Measurements from ENCODE around the gene CPSF4L.

The CPSF4L gene

DNA sequence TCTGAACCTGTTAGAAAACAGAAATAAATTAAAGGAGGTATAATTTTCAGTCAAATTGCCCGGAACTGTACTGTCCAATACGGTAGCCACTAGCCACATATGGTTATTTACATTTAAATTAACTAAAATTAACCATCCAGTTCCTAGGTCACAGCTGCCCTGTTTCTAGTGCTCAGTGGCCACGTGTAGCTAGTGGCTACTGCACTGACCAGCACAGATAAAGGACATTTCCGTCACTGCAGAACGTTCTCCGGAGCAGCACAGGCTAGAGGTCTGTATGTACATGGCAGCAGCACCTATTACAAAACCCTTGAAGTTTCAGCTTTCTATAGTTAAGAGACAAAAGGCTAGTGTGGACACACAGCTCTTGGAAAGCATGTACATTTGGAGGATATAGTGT lies 33.7 kb downstream of the CPSF4L start:
- TF ChIP-seq, protein P1, sequence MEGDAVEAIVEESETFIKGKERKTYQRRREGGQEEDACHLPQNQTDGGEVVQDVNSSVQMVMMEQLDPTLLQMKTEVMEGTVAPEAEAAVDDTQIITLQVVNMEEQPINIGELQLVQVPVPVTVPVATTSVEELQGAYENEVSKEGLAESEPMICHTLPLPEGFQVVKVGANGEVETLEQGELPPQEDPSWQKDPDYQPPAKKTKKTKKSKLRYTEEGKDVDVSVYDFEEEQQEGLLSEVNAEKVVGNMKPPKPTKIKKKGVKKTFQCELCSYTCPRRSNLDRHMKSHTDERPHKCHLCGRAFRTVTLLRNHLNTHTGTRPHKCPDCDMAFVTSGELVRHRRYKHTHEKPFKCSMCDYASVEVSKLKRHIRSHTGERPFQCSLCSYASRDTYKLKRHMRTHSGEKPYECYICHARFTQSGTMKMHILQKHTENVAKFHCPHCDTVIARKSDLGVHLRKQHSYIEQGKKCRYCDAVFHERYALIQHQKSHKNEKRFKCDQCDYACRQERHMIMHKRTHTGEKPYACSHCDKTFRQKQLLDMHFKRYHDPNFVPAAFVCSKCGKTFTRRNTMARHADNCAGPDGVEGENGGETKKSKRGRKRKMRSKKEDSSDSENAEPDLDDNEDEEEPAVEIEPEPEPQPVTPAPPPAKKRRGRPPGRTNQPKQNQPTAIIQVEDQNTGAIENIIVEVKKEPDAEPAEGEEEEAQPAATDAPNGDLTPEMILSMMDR (IDR thresholded peaks at IDR 0.05; ENCODE audit: control insufficient read depth, insufficient read depth, low read depth, low read length, missing control alignments), result no peak
- no peak overlapping the region for H3K4me3 ChIP-seq (ENCODE audit: control insufficient read depth, low read depth, low read length)
- no peak for DNase-seq (ENCODE audit: low read depth)

DNA sequence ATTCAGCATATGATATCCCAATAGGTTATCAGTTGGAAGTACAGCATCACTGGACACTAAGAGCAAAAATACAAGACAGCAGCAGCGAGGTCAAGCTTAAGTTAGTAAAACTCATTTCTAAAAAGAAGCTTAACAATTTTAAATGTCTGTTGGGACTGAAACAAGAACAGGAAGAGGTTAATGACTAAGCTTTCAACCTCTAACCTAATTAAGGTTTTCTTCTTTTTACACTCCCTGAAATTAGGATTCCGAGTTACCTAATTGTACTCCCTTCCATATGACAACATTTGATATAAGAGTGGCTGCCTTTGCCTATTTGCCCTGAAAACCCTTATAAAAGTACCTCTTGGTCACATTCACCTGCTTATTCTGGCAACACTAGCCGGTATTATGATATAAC lies 34.3 kb downstream of the CPSF4L start:
- TF ChIP-seq, protein P1 (IDR thresholded peaks at IDR 0.05; ENCODE audit: control insufficient read depth, insufficient read depth, low read depth, low read length, missing control alignments), result no peak
- H3K4me3 ChIP-seq (ENCODE audit: control insufficient read depth, low read depth, low read length), result no peak overlapping the region
- DNase-seq (ENCODE audit: low read depth), result no peak

DNA sequence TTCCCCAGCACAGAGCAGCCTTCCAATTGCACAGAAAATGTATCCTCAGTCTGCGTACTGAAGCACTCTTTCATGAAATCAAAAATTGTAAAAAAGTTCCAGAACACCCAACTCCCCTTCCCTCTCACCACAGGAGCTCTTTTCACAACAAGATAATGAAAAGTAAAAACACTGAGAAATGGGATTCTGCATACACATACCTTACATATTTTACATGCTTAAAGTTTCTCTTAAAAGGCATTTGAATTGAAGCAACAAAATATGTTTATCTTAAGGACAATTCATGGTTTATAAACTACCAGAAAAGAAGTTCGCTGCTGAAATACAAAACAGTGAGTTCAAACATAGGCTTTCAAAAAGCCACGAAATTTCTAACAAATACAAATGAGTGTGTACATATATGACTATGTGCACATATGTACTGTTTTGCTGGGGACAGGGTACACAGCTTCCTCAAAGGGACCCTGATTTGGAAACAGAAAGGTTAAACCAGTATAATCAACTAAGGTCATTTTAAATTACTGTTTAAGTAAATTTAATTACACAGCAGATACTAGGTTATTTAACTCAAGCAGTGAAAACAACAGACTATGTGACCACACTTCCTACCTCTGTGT lies 35.0 kb downstream of the CPSF4L start:
- DNase-seq (ENCODE audit: low read depth), result no peak
- TF ChIP-seq, protein P1 (IDR thresholded peaks at IDR 0.05; ENCODE audit: control insufficient read depth, insufficient read depth, low read depth, low read length, missing control alignments), result no peak
- H3K4me3 ChIP-seq (ENCODE audit: control insufficient read depth, low read depth, low read length), result no peak overlapping the region

DNA sequence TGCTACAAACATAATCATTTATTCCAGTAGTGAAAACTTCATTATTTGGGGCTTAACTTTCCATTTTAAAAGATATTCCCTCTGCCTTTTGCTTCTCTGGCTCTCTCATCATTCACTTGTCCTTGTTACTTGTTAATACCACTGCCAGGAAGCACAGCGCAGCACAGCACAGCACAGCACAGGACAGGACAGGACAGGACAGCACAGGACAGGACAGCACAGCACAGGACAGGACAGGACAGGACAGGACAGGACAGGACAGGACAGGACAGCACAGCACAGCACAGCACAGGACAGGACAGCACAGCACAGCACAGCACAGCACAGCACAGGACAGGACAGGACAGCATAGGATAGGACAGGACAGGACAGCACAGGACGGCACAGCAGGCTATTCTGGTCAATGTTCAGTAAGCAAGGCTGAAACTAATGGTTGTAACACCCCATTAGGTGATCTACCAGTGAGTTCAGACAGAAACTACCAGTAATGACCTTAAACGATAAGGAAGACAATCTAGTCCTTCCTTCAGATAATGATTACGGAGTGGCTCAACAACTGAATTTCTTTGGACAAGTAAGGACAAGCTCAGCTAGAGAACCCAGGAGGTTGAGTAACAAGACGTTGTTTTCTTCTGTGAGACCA lies 36.9 kb downstream of the CPSF4L start:
- H3K4me3 ChIP-seq (ENCODE audit: control insufficient read depth, low read depth, low read length), result no peak overlapping the region
- DNase-seq (ENCODE audit: low read depth), result no peak
- TF ChIP-seq, protein P1 (IDR thresholded peaks at IDR 0.05; ENCODE audit: control insufficient read depth, insufficient read depth, low read depth, low read length, missing control alignments), result no peak

DNA sequence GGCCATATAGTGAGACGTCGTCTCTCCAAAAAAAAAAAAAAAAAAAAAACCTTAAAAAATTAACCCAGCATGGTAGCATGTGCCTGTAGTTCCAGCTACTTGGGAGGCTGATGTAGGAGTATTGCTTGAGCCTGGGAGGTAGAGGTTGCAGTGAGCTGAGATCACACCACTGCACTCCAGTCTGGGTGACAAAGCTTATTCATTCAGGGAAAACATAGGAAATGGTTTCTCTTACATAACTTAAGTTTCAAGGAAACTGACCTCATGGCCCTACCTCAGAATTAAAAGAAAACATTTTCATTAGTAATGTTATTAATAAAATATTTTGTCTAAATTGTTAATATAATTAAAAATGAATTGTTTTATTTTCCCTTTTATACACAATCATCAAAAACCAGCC lies 37.4 kb downstream of the CPSF4L start:
- DNase-seq (ENCODE audit: low read depth), result no peak
- TF ChIP-seq, protein P1 (IDR thresholded peaks at IDR 0.05; ENCODE audit: control insufficient read depth, insufficient read depth, low read depth, low read length, missing control alignments), result no peak
- H3K4me3 ChIP-seq (ENCODE audit: control insufficient read depth, low read depth, low read length), result no peak overlapping the region

DNA sequence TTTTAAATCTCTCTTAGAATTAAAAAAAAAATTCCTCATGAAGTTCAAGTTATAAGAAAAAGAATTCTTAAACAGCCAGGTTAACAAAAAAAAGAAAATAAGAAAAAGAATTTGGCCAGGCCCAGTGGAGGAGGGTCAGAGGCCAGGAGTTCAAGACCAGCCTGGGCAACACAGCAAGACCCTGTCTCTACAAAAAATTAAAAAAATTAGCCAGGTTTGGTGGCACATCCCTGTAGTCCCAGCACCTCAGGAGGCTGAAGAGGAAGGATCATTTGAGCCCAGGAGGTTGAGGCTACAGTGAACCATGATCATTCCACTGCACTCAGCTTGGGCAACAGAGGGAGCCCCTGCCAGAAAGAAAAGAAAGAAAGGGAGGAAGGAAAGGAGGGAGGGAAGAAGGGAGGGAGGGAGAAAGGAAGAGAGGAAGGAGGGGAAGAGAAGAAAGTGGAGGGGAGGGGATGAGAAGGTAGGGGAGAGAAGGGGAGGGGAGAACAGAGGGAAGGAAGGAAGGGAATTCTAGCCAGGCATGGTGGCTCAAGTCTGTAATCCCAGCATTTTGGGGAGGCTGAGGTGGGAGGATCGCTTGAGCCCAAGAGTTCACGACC lies 38.0 kb downstream of the CPSF4L start:
- DNase-seq (ENCODE audit: low read depth), result no peak
- no peak overlapping the region for H3K4me3 ChIP-seq (ENCODE audit: control insufficient read depth, low read depth, low read length)
- TF ChIP-seq, protein P1 (IDR thresholded peaks at IDR 0.05; ENCODE audit: control insufficient read depth, insufficient read depth, low read depth, low read length, missing control alignments), result no peak
